ENCODE data around the gene AP1S2. TPM values are rescaled to one million over a fixed set of nuclear protein-coding genes. Genes with fewer than 3 reads are reported as not detected.

AP1S2 gene
- total RNA-seq, 1 donor from 2014 or later, result 66.1 TPM

- Mint-ChIP-seq H3K9me3 (ENCODE audit: unreplicated experiment) (no peaks in the 10 kb centered on the region), H3K27me3 (ENCODE audit: unreplicated experiment) (no peaks in the 10 kb centered on the region), H3K27ac (ENCODE audit: unreplicated experiment) (no peak overlapping the region), H3K4me1 (ENCODE audit: unreplicated experiment) (no peaks in the 10 kb centered on the region), H3K4me3 (ENCODE audit: unreplicated experiment) (peak overlapping the region; percentile 82), H3K36me3 (ENCODE audit: low read depth, unreplicated experiment) (peaks cover 11% of the 10 kb centered on the region)
- TF ChIP-seq, protein P1, sequence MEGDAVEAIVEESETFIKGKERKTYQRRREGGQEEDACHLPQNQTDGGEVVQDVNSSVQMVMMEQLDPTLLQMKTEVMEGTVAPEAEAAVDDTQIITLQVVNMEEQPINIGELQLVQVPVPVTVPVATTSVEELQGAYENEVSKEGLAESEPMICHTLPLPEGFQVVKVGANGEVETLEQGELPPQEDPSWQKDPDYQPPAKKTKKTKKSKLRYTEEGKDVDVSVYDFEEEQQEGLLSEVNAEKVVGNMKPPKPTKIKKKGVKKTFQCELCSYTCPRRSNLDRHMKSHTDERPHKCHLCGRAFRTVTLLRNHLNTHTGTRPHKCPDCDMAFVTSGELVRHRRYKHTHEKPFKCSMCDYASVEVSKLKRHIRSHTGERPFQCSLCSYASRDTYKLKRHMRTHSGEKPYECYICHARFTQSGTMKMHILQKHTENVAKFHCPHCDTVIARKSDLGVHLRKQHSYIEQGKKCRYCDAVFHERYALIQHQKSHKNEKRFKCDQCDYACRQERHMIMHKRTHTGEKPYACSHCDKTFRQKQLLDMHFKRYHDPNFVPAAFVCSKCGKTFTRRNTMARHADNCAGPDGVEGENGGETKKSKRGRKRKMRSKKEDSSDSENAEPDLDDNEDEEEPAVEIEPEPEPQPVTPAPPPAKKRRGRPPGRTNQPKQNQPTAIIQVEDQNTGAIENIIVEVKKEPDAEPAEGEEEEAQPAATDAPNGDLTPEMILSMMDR (IDR thresholded peaks at IDR 0.05; ENCODE audit: unreplicated experiment), result no peak
- no peak for DNase-seq (ENCODE audit: low spot score)
These were observed 31.7 kb downstream of the AP1S2 start for GRCh38 chrX:15822922-15823321.

DNA sequence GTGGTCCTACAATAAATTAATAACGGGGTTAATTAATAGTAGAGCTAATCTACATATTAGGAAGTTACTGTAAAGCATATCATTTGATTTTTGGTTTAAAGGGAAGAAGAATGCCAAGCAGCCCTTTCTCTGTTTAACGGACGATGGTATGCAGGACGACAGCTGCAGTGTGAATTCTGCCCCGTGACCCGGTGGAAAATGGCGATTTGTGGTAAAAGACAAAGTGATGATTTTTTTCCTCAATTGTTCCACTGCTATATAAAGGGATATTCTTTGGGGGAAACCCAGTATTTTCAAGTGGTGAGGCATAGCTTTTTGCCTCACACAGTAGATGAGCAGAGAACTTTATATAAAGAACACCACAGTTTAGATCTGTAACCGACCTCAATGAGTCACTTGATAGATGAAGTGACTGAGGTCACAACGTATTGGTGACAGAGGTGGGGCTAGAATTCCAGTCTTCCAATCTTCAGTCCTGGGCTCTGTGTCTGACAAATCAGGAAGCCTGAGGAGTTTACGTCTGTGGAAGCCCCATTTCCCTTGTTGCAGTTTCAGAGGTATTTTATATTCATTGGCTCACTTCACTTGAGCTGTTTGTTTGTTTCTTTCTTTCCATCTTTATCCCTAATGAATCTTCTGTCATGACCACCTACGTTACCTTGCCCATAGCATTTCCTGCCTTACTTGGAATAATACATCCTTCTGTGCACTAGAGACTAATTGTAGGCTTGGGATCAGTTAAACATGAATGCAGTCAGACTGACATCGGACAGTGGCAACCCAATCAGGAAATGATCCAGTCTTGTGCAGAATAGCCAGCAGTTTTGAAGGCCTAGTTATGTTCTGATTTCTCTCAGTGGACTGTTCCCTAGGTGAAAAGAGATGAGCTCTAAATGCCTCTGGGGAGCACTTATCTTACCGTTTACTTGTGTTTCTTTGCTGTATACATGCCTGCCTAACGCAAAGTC is 34.2 kb downstream of the AP1S2 start:
- peak overlapping the region; percentile 16 for H3K27ac Mint-ChIP-seq (ENCODE audit: unreplicated experiment)
- H3K27me3 Mint-ChIP-seq (ENCODE audit: unreplicated experiment), result no peaks in the 10 kb centered on the region
- no peaks in the 10 kb centered on the region for H3K4me1 Mint-ChIP-seq (ENCODE audit: unreplicated experiment)
- DNase-seq (ENCODE audit: low spot score), result no peak
- TF ChIP-seq, protein P1 (IDR thresholded peaks at IDR 0.05; ENCODE audit: unreplicated experiment), result no peak
- peaks cover 12% of the 10 kb centered on the region for H3K36me3 Mint-ChIP-seq (ENCODE audit: low read depth, unreplicated experiment)
- H3K4me3 Mint-ChIP-seq (ENCODE audit: unreplicated experiment), result no peak overlapping the region
- no peaks in the 10 kb centered on the region for H3K9me3 Mint-ChIP-seq (ENCODE audit: unreplicated experiment)

DNA sequence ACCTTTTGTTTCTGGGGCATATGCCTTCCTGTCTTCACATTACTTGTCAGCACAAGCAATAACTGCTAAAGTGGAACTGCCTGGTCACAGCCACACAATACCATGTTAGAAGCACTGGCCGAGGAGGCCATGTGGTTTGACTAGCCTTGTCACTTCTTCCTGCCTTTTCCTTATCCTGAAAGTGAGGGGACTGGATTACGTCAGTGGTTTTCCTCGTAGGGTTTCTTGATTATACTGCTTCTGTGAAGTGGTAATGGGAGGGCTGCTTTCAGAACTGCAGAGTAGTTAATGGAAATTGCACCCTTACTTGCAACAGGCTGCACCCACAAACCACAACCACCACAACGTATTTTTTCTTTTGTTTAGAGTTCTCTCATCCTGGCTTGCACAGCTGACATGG is 37.7 kb downstream of the AP1S2 start:
- peaks cover 9% of the 10 kb centered on the region for H3K36me3 Mint-ChIP-seq (ENCODE audit: low read depth, unreplicated experiment)
- peak; percentile 3 for DNase-seq (ENCODE audit: low spot score)
- no peaks in the 10 kb centered on the region for H3K9me3 Mint-ChIP-seq (ENCODE audit: unreplicated experiment)
- peak overlapping the region; percentile 86 for H3K27ac Mint-ChIP-seq (ENCODE audit: unreplicated experiment)
- no peaks in the 10 kb centered on the region for H3K27me3 Mint-ChIP-seq (ENCODE audit: unreplicated experiment)
- TF ChIP-seq, protein P1 (IDR thresholded peaks at IDR 0.05; ENCODE audit: unreplicated experiment), result no peak
- no peaks in the 10 kb centered on the region for H3K4me1 Mint-ChIP-seq (ENCODE audit: unreplicated experiment)
- H3K4me3 Mint-ChIP-seq (ENCODE audit: unreplicated experiment), result no peak overlapping the region

GRCh38 chrX:15816438-15816809 is 38.2 kb downstream of the AP1S2 start:
- no peaks in the 10 kb centered on the region for H3K27me3 Mint-ChIP-seq (ENCODE audit: unreplicated experiment)
- H3K4me1 Mint-ChIP-seq (ENCODE audit: unreplicated experiment), result no peaks in the 10 kb centered on the region
- peak overlapping the region; percentile 51 for H3K4me3 Mint-ChIP-seq (ENCODE audit: unreplicated experiment)
- no peak for DNase-seq (ENCODE audit: low spot score)
- H3K27ac Mint-ChIP-seq (ENCODE audit: unreplicated experiment), result peak overlapping the region; percentile 82
- H3K36me3 Mint-ChIP-seq (ENCODE audit: low read depth, unreplicated experiment), result peaks cover 9% of the 10 kb centered on the region
- H3K9me3 Mint-ChIP-seq (ENCODE audit: unreplicated experiment), result no peaks in the 10 kb centered on the region
- TF ChIP-seq, protein P1 (IDR thresholded peaks at IDR 0.05; ENCODE audit: unreplicated experiment), result no peak
